Measurements from ENCODE around the gene ZNF816.
"Not testable (repeated sequence)": the region's sequence is repeated elsewhere in the genome, so short reads cannot be mapped to it uniquely, and the experiment has no call there.

Gene ZNF816

DNA sequence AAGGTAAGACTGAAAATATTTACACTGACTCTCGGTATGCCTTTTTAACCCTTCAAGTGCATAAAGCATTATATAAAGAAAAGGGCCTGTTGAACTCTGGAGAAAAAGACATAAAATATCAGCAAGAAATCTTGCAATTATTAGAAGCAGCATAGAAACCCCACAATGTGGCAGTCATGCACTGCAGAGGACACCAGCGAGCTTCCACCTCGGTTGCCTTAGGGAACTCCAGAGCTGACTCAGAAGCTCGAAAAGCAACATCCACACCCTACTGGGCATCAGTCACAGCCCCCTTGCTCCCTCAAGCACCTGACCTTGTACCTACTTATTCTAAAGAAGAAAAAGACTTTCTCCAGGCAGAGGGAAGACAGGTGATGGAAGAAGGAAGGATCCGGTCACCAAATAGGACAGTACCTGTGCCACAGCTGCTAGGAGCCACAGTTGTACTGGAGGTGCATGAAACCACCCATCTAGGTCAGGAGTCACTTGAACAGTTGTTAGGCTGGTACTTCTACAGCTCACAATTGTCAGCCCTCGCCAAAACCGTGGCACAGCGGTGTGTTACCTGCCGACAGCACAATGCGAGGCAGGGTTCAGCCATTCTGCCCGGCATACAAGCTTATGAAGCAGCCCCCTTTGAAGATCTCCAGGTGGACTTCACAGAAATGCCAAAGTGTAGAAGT lies 2.9 kb downstream of the ZNF816 start:
- no peak for DNase-seq

DNA sequence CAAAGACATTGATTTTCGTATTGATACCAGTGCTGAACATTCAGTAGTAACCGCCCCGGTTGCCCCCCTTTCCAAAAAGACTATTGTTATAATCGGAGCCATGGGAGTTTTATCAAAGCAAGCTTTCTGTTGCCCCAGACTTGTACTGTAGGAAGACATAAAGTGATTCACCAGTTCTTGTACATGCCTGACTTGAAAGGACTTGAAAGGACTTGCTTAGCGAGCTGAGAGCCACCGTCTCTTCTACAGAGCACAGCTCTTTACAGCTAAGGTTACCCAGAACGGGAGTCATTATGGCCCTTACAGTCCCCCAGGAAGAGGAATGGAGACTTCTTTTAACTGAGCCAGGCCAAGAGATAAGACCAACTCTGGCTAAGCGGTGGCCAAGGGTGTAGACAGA lies 5.1 kb downstream of the ZNF816 start:
- DNase-seq: no peak

DNA sequence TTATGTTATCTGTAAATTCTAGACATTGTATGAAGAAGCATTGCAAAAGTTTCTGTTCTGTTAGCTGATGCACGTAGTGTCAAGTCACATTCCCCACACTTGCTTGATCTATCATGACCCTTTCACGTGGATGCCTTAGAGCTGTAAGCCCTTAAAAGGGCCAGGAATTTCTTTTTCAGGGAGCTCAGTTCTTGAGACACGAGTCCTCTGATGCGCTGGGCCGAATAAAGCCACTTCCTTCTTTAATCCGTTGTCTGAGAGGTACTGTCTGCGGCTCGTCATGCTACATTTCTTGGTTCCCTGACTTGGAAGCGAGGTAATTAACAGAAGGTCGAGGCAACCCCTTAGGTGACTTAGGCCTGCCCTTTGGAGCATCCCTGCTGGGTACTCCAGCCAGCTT lies 5.8 kb downstream of the ZNF816 start:
- DNase-seq: no peak

GRCh38 chr19:52949422-52949821 lies 13.3 kb downstream of the ZNF816 start:
- DNase-seq: no peak

DNA sequence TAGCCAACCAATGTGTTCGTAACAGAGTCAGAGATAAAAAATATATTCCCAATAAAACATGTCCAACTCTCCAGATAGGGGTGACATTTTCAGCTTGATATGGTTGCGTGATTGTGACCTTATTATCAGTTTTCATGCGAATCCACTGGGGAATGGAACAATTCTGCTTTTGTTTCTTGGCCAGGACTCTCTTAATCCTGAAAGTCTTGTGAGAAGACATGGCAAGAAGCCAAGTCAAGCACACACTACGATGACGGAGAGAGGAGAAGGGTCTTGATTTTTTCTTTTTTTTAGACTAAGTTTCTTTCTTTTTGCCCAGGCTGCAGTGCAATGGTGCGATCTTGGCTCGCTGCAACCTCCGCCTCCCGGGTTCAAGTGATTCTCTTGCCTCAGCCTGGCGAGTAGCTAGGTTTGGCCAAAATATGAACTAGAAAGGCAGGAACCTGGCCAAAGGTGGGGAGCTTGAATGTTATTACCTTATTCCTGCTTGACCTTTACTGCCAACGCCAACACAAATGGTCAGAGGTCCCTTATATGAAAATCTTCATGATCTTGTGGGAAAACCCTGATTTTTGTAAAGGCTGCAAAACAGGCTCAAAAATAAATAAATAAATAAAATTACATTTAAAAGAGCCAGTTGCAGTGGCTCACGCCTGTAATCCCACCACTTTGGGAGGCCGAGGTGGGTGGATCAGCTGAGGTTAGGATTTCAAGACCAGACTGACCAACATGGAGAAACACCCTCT lies 14.5 kb downstream of the ZNF816 start:
- no peak for DNase-seq

- DNase-seq: no peak
These were observed 16.1 kb downstream of the ZNF816 start for GRCh38 chr19:52946322-52947310.

GRCh38 chr19:52945652-52946321 lies 16.9 kb downstream of the ZNF816 start:
- DNase-seq: no peak

DNA sequence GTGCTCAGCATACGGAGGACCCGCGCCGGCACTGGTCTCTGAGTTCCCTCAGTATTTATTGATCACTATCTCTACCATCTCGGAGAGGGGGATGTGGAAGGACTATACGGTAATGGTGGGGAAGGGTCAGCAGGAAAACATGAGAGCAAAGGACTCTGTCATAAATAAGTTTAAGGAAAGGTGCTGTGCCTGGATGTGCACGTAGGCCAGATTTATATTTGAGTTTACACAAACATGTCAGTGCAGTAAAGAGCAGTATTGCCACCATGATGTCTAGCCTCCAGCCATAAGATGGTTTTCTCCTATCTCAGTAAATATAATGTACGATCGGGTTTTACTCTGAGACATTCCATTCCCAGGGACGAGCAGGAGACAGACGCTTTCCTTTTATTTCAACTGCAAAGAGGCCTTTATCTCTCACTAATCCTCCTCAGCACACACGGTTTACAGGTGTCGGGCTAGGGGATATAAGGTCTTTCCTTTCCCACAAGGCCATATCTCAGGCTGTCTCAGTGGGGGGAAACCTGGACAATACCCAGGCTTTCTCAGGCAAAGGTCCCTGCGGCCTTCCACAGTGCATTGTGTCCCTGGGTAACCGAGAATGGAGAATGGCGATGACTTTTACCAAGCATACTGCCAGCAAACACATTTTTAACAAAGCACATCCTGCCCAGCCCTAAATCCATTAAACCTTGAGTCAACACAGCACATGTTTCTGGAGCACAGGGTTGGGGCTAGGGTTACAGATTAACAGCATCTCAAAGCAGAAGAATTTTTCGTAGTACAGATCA lies 17.8 kb downstream of the ZNF816 start:
- DNase-seq: not testable (repeated sequence)

DNA sequence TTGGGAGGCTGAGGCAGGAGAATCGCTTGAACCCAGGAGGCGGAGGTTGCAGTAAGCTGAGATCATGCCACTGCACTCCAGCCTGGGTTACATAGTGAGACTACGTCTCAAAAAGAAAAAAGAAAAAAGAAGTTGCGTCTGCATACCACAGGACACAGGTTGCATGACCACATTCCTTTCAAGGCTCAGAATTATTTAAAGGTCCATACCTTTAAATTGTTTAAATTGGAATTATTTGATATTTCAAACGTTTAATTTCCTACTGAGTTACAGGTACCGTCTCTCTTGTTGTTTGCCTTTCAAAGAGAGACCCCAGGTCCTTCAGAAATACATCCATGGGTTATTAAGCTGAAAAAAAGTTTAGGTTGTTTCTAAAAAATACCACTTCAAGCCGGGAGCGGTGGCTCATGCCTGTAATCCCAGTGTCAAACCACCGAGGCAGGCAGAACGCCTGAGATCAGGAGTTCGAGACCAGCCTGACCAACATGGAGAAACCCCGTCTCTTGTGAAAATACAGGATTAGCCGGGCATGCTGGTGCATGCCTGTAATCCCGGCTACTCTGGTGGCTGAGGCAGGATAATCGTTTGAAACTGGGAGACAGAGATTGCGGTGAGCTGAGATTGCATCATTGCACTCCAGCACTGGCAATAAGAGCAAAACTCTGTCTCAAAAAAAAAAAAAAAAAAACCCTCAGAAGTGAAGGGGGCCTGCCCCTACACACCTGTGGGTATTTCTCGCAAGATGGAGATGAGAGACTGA lies 18.6 kb downstream of the ZNF816 start:
- no peak for DNase-seq

DNA sequence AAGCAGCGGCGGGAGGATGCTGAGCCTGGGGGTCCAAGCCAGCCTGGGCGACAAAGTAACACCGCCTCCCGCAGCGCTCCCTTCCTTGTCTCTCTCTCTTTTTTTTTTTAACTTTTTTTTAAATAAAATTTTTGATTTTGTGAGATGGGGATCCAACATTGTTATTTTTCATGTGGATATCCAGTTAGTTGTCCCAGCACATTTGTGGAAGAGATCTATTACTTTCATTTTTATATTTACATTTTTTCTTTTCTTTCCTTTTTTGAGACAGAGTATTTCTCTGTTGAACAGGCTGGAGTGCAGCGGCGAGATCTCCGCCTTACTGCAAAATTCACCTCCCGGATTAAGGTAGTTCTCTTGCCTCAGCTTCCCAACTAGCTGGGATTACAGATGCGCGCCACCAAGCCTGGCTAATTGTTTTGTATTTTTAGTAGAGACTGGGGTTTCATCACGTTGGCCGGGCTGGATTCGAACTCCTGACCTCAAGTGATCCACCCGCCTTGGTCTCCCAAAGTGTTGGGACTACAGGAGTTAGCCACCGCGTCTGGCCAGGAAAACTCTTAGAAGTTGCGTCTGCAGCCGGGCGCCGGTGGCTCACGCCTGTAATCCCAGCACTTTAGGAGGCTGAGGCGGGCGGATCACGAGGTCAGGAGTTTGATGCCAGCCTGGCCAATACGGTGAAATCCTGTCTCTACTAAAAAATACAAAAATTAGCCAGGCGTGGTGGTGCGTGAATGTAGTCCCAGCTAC lies 19.4 kb downstream of the ZNF816 start:
- DNase-seq: no peak

DNA sequence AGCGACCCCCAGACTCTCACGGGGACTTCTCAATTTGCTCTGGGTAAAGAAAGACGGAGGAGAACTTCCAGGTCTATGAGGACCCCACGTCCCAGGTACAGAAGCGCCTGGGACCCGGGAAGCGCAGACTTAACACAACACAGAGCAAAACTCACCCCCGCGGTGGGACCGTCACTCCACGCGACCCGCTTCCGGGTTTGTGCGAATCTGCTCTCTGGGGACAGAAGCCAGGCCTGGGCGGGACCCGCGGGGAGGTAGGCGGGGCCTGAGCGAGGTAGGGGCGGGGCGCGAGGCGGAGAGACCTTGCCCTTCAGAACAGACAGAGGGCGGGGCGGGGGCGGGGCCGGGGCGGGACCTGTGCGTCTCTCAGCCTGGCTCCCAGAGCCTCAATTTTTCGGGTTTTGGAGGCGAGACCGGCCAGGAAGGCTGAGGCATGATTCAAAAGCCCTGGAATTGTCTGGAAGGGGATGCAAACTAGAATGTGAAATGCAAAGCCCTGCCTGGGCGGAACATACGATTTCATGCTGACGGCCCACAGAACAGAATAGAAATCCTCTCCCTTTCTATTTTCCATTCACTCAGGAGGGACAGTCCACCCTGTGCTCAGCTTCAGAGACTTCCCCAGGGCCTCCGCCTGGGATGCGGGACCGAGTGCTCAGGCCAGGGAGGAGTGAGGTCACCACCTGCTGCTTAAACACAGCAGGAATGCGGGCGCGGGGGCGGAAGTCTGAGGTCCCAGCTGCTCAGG lies 20.1 kb downstream of the ZNF816 start:
- peak; percentile 91 for DNase-seq

- DNase-seq: peak; percentile 10
These were observed 20.7 kb downstream of the ZNF816 start for GRCh38 chr19:52941941-52942385.

DNA sequence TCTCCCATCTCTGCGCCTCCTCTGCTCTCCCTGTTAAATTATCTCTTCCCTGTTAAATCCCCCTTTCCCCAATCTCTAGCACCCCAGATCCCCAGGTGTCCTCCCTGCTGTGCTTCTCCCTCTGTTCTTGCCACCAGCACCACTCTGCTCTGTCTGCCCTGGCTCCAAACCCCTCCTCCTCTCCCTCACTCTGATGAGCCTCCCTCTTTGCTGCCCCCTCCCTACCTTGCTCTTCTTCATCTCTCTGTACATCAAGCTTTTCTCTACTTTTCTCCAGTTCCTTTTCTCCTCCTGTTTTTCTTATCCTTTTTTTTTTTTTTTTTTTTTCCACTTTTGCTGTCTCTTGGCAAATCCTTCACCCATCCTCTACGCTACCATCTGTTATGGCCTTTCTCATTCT lies 21.2 kb downstream of the ZNF816 start:
- DNase-seq: not testable (repeated sequence)

DNA sequence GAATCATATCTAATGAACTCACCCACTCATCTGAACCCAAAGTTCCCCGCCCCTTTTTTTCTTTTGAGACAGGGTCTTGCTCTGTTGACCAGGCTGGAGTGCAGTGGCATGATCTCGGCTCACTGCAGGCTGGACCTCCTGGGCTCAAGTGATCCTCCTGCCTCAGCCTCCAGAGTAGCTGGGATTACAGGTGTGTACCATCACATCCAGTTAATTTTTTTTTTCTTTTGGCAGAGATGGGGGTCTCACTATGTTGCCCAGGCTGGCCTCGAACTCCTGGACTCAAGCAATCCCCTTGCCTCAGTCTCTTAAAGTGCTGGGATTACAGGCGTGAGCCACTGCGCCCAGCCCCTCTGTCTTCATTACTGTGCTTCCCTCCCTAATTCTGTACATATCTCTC lies 21.8 kb downstream of the ZNF816 start:
- DNase-seq: not testable (repeated sequence)

GRCh38 chr19:52938761-52939160 lies 23.9 kb downstream of the ZNF816 start:
- DNase-seq: no peak

DNA sequence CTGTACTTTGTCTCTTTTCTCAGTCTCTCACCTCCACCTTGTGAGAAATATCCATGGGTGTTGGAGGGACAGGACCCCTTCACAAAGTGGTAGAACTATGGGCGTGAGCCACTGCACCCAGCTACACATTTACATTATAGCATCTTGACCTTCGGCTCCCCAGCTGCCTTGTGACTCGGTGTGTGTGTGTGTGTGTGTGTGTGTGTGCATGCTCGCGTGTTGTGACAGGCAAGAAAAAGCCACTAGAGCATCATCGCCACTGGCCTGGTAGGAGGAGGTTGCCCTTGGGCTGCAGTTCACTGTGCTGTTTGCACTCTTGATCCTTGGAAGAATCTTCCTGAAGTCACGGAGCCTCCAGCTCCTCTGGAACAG lies 25.7 kb downstream of the ZNF816 start:
- no peak for DNase-seq

DNA sequence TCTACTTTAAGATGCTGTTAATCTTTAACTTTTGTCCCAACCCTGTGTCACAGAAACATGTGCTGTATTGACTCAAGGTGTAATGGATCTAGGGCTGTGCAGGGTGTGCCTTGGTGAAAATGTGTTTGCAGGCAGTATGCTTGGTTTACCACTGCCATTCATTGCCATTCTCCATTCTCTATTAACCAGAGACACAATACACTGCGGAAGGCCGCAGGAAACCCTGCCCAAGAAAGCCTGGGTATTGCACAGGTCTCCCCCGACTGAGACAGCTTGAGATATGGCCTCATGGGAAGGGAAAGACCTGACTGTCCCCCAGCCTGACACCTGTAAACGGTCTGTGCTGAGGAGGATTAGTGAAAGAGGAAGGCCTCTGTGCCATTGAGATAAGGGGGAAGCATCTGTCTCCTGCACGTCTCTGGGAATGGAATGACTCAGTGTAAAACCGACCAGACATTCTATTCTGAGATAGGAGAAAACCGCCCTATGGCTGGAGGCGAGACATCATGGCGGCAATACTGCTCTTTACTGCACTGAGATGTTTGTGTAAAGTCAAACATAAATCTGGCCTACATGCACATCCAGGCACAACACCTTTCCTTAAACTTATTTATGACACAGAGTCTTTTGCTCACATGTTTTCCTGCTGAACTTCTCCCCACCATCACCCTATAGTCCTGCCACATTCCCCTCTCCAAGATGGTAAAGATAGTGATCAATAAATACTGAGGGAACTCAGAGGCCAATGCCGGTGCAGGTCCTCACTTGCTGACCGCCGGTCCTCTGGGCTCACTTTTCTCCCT lies 26.3 kb downstream of the ZNF816 start:
- peak; percentile 42 for DNase-seq

- peak; percentile 45 for DNase-seq
These were observed 27.2 kb downstream of the ZNF816 start for GRCh38 chr19:52935434-52935833.

- DNase-seq: peak; percentile 37
These were observed 38.0 kb downstream of the ZNF816 start for GRCh38 chr19:52924641-52925040.
